Esophagus squamous epithelium (tissue), 5 donors: ENCODE data around the gene FAM120B. TPM values are rescaled to one million over a fixed set of nuclear protein-coding genes. Genes with fewer than 3 reads are reported as not detected.

Source experiments
- DNase-seq: peaks from one replicate; lab custom pipeline; 2025; lab: John Stamatoyannopoulos, UW
- H3K27ac ChIP-seq, 4 donors: fragments of 200-600 bp; sonication (generic); one replicate each; pipeline ENCODE4 v1.5.1; 2016 to 2019; ENCODE audit warnings: mild to moderate bottlenecking in 1 of 4
- H3K27me3 ChIP-seq, 4 donors: fragments of 200-600 bp; sonication (generic); 1 replicate in 3 of 4; 2 replicates in 1 of 4; pipeline versions ENCODE4 v1.5.1 to v1.6.0; 2017 to 2021; ENCODE audit warnings: antibody characterized with exemption in 1 of 4
- H3K36me3 ChIP-seq, 3 donors: fragments of 200-600 bp; sonication (generic); one replicate each; pipeline ENCODE4 v1.5.1; 2016 to 2019
- H3K4me1 ChIP-seq, 3 donors: fragments of 200-600 bp; sonication (generic); one replicate each; pipeline ENCODE4 v1.5.1; 2017 to 2019
- H3K4me3 ChIP-seq, 4 donors: fragments of 200-600 bp; sonication (generic); 1 replicate in 3 of 4; 2 replicates in 1 of 4; pipeline ENCODE4 v1.5.1; 2016 to 2019; ENCODE audit warnings: mild to moderate bottlenecking in 2 of 4, moderate library complexity in 1 of 4
- H3K9me3 ChIP-seq, 3 donors: fragments of 200-600 bp; sonication (generic); one replicate each; pipeline ENCODE4 v1.5.1; 2016 to 2019
- CTCF ChIP-seq, 6 experiments: fragments of 450-650 bp in 4 of 6; fragments of 200-600 bp in 2 of 6; sonication (generic) in 2 of 6; IDR thresholded peaks; one replicate each; pipeline ENCODE4 v1.5.1; 2016 to 2019; ENCODE audit warnings: antibody characterized with exemption in 6 of 6, mild to moderate bottlenecking in 4 of 6, moderate library complexity in 4 of 6
- POLR2A ChIP-seq, 4 donors: fragments of 450-650 bp; IDR thresholded peaks; one replicate each; pipeline ENCODE4 v1.6.1; 2017; ENCODE audit warnings: antibody characterized with exemption in 4 of 4, mild to moderate bottlenecking in 4 of 4, moderate library complexity in 3 of 4
- WGBS, 2 donors: methylation state at CpG; one replicate each; pipeline ENCODE4 v1.1.5; 2018; 5-methylcytosine and 5-hydroxymethylcytosine counted together
- intact Hi-C: fragments of 100-400 bp; cut with DNase I; formaldehyde crosslinking; loops from one replicate; pipeline ENCODE4 v1.15.0; 2022
- total RNA-seq, 4 donors: library from RNA; depleted of rRNA; stranded (reverse); fragments of >200 nt; gene quantifications; one replicate each; pipeline ENCODE4 v1.1.0, GENCODE V29; 2016
- donor health status: DM: yes; HTN: yes; CAD: no.

FAM120B gene
- total RNA-seq, 4 donors from 2014 or later = 8.4 to 25.6 (median 12.9) TPM

GRCh38 chr6:170289180-170289931 is 17.2 kb upstream of the FAM120B start:
- H3K4me1 ChIP-seq = peaks cover 34 to 95% (median 61%) of the 10 kb centered on the region in 3 donors
- H3K9me3 ChIP-seq = no peaks in the 10 kb centered on the region
- intact Hi-C loops = no loop called here
- TF ChIP-seq CTCF (IDR thresholded peaks at IDR 0.05) = no peak
- no peak for TF ChIP-seq POLR2A (IDR thresholded peaks at IDR 0.05)
- H3K36me3 ChIP-seq = peaks cover 0 to 32% (median 0%) of the 10 kb centered on the region in 3 donors
- peak overlapping the region; percentile 63 to 79 (median 72) for H3K4me3 ChIP-seq
- peak overlapping the region; percentile 76 to 93 (median 86) for H3K27ac ChIP-seq
- DNase-seq = no peak
- H3K27me3 ChIP-seq = peaks cover 0 to 83% (median 6%) of the 10 kb centered on the region in 4 donors
- WGBS, 2 donors = 20% methylated on average over 3 of the region's 85 CpGs; no CpG with 5 or more reads in 1 of the 2 donors

- no peak for TF ChIP-seq CTCF (IDR thresholded peaks at IDR 0.05)
- TF ChIP-seq POLR2A (IDR thresholded peaks at IDR 0.05) = no peak
- Histone ChIP-seq H3K9me3 (no peaks in the 10 kb centered on the region), H3K27ac (peak overlapping the region; percentile 76 to 93 (median 86)), H3K4me3 (peak overlapping the region; percentile 63 to 79 (median 72)), H3K27me3 (peaks cover 0 to 89% (median 6%) of the 10 kb centered on the region in 4 donors), H3K4me1 (peaks cover 35 to 95% (median 61%) of the 10 kb centered on the region in 3 donors), H3K36me3 (peaks cover 0 to 26% (median 0%) of the 10 kb centered on the region in 3 donors)
- WGBS, 2 donors = 0% methylated on average over 8 of the region's 41 CpGs; no CpG with 5 or more reads in 1 of the 2 donors
- no peak for DNase-seq
- intact Hi-C loops = no loop called here
Measured at GRCh38 chr6:170289951-170290295, 16.6 kb upstream of the FAM120B start.

- H3K4me1 ChIP-seq = peaks cover 40 to 95% (median 65%) of the 10 kb centered on the region in 3 donors
- peaks cover 0 to 21% (median 0%) of the 10 kb centered on the region in 3 donors for H3K36me3 ChIP-seq
- peaks cover 0 to 95% (median 9%) of the 10 kb centered on the region in 4 donors for H3K27me3 ChIP-seq
- intact Hi-C loops = no loop called here
- 0% methylated on average over 11 to 17 of the region's 83 CpGs for WGBS, 2 donors
- no peaks in the 10 kb centered on the region for H3K9me3 ChIP-seq
- no peak for TF ChIP-seq CTCF (IDR thresholded peaks at IDR 0.05)
- TF ChIP-seq POLR2A (IDR thresholded peaks at IDR 0.05) = peak in 2 of 4 donors; percentile 75 to 92
- no peak for DNase-seq
- peak within 1 kb of the TSS; percentile 63 to 79 (median 72) for H3K4me3 ChIP-seq
- peak within 1 kb of the TSS; percentile 76 to 93 (median 86) for H3K27ac ChIP-seq
Measured at GRCh38 chr6:170290296-170291128, 16.0 kb upstream of the FAM120B start, which contains the start of gene DLL1. TSS of gene DLL1 (minus strand) at chr6:170291078. CDS start at chr6:170290139, 939 bp downstream.

- no peak for DNase-seq
- no peak for TF ChIP-seq CTCF (IDR thresholded peaks at IDR 0.05)
- TF ChIP-seq POLR2A (IDR thresholded peaks at IDR 0.05) = peak in 1 of 4 donors; percentile 64
- peaks cover 0 to 11% (median 0%) of the 10 kb centered on the region in 3 donors for H3K36me3 ChIP-seq
- peaks cover 46 to 95% (median 62%) of the 10 kb centered on the region in 3 donors for H3K4me1 ChIP-seq
- H3K27ac ChIP-seq = peak overlapping the region; percentile 76 to 93 (median 86)
- peaks cover 5 to 100% (median 12%) of the 10 kb centered on the region in 4 donors for H3K27me3 ChIP-seq
- H3K9me3 ChIP-seq = no peaks in the 10 kb centered on the region
- peak overlapping the region; percentile 63 to 79 (median 72) for H3K4me3 ChIP-seq
- intact Hi-C loops = no loop called here
- WGBS, 2 donors = 0 to 1% methylated on average over 12 to 14 of the region's 87 CpGs
Measured at GRCh38 chr6:170291271-170292110, 15.1 kb upstream of the FAM120B start.
